Measurements from ENCODE around the gene OR2A14.
"Not testable (repeated sequence)": the region's sequence is repeated elsewhere in the genome, so short reads cannot be mapped to it uniquely, and the experiment has no call there.

Gene OR2A14

DNA sequence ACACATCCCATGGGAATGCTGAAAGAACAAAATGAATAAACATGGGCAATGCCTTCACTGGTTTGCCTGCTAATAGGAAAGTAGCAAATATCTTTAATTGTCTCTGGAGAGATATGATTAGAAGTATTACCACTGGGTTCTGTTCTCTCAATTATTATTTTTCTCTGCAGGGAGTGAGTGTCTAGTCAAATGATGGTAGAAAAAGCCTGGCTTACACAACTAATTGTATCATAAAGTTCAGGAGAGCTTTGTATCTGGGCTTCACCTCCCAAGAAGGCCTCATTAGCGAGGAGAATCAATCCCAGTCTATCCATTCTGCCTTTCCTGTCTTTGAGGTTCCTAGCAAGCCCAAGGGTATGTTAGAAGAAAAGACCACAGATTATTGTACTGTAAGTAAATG, at the start of gene OR2A14:
Gene OR2A14, plus strand, starts transcription at position 301 of the 400 bp plus-strand sequence. CDS start 5,937 bp downstream, outside the sequence.
- DNase-seq = no peak

DNA sequence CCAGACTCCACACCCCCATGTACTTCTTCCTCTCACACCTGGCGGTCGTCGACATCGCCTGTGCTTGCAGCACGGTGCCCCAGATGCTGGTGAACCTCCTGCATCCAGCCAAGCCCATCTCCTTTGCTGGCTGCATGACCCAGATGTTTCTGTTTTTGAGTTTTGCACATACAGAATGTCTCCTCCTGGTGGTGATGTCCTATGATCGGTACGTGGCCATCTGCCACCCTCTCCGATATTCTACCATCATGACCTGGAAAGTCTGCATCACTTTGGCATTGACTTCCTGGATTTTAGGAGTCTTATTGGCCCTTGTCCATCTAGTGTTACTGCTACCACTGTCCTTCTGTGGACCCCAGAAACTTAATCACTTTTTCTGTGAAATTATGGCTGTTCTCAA, 48.6 kb upstream of the OR2A14 start:
- DNase-seq = no peak

- DNase-seq = no peak
These were observed 37.0 kb upstream of the OR2A14 start, which contains the start of gene OR2A12 for GRCh38 chr7:144085978-144086377. TSS of gene OR2A12 (plus strand) at chr7:144086278. CDS start at chr7:144095108, 8,830 bp downstream.

- DNase-seq = no peak
These were observed 36.2 kb upstream of the OR2A14 start for GRCh38 chr7:144086730-144087129.

DNA sequence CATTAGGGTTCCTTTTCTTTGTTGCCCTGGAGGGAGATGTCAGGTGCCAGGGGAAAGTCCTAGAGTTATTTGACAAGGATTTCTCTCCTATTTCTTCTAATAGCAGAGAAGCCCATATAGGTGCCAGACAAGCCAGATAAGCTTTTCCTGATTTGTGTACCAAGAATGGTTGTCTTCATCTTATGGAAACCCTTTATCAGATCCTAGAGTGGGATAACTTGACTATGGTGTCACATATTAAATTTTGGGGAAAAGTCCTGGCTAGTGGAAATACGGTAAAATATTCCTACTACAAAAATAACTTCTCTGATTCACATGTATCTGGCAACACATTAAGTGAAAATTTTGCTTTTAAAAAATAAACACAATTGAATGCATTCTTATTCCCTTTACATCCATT, 35.7 kb upstream of the OR2A14 start:
- no peak for DNase-seq

DNA sequence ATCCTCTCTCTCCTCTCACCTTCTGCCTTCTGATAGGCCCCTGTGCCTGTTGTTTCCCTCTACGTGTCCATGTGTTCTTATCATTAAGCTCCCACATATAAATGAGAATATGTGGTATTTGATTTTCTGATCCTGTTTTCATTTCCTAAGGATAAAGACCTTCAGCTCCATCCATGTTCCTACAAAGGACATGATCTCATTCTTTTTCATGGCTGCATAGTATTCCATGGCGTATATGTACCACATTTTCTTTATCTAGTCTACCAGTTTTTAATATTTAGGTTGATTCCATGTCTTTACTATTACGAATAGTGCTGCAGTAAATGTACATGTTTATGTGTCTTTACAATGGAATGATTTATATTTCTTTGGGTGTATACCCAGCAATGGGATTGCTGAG, 32.3 kb upstream of the OR2A14 start:
- no peak for DNase-seq

DNA sequence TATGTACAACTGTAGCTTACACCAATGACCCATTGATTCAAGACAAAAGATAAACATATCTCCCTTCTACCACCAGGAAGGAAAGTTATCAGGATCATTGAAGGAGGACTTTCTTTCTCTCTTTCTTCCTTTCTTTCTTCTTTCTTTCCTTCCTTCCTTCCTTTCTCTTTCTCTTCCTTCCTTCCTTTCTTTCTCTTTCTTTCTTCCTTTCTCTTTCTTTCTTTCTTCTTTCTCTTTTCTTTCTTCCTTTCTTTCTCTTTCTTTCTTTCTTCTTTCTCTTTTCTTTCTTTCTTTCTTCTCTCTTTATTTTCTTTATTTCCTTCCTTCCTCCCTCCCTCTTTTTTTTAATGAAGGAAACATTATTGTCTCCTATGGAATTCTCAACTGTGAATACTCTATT, 24.2 kb upstream of the OR2A14 start:
- no peak for DNase-seq

- no peak for DNase-seq
These were observed 22.4 kb upstream of the OR2A14 start for GRCh38 chr7:144100607-144101006.

DNA sequence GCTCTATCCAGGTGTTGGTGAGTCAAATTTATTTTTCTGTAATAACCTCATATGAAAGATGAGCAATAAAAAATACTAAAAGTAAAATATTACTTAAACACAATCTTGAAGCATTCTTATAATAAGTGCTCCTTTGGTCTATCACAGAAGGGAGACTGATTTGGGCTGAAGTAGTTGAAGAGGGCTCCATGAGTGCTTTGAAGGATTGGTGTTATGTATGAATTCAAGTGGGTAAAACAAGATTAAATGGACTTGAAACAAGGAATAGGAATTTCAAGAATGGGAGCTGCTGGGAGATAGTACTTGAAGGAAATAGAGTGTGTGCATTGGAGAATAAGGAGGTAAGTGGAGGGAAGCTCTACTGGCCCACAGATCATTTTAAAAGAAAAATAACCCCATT, 20.9 kb upstream of the OR2A14 start:
- peak; percentile 91 for DNase-seq

DNA sequence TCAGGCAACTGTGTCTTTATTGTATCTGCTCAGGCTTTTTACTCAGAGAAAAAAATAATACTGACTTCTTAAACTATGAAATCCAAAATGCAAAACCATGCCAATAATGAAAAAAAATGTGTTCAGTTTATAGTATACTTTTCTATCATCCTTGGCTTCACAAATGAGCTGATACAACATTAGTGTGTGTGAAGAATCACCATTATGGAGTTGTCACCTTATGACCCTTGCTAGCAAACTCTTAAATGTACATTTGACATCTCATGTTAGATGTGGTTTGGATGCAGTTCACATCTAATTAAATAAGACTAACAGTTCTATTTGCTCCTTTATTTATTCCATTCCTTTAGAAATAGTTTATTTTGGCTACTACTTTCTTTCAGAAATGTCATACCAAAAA, 17.8 kb upstream of the OR2A14 start:
- no peak for DNase-seq

- DNase-seq = no peak
These were observed 13.7 kb upstream of the OR2A14 start, which contains the start of gene OR2A2 for GRCh38 chr7:144109283-144109682. TSS of gene OR2A2 (plus strand) at chr7:144109583. CDS start at chr7:144109583, 0 bp downstream.

DNA sequence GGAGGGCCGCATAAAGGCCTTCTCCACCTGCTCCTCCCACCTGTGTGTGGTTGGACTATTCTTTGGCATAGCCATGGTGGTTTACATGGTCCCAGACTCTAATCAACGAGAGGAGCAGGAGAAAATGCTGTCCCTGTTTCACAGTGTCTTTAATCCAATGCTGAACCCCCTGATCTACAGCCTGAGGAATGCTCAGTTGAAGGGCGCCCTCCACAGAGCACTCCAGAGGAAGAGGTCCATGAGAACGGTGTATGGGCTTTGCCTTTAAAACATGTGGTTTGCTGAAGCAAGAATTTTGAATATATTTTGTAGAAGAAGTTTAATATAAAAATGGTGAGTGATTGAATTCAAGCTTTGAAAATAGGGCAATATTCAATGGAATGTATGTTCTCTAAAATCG, 12.7 kb upstream of the OR2A14 start:
- DNase-seq = no peak

DNA sequence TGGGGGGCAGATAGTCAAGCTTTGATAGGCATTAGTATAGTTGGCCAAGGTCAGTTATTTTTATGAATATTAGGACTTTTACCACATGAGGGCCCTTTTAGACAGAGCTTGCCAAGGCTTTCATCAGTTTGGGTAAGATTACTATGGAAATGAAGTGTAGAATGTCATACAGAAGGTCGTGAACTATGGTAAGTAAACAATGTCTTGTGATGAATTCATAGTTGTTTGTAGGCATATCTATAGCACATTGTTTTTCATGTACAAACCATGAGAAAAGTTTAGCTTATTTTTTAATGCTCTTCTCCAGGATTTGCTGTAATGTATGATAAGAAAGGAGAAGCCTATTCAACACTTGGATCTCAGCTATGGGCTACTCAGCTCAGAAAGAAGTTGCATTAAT, 9.3 kb upstream of the OR2A14 start:
- no peak for DNase-seq

DNA sequence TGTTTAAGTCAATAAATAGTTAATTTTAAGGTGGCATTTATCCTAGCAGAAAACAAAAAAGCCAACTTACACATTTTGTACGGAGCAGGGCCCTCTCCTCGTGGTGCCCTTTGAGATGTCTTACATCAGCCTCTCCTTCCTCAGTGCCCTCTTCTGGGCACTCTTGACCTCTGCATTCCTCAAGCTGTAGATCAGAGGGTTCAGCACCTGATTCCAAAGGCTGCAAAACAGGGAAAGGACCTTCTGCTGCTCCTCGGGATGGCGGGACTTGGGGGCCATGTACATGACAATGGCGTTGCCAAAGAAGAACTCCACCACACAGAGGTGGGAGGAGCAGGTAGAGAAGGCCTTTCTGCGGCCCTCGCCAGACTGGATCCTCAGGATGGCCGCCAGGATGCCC, 4.6 kb upstream of the OR2A14 start:
- no peak for DNase-seq

DNA sequence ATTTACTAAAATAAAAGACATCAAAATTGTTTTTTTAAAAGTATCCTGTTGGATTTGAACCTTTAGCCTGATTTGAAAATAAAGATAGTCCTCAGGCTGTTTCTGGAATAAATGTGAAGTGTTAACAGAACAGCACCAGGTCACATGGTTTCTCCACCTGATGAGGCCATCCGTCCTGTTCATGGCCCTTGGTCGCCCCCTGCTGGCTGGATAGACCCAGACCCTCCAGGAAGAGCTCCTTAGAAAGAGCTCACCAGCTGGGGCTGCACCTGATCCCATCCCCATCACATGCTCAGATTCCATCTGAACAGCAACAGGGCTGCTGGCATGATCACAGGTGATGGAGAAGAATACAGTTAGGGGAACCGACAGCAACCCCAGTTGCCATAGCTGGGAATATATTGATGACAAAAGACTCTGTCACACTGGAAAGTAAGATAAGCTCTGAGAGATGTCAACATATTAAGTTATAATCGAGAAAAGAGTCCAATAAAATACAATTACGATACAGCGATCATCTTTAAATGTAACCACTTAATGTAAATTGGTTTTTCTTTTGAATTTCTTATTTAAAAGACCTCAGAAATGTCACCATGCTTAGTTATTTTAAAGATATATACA, 4.8 kb downstream of the OR2A14 start:
- peak; percentile 40 for DNase-seq

- not testable (repeated sequence) for DNase-seq
These were observed 6.6 kb downstream of the OR2A14 start for GRCh38 chr7:144129601-144130000.

DNA sequence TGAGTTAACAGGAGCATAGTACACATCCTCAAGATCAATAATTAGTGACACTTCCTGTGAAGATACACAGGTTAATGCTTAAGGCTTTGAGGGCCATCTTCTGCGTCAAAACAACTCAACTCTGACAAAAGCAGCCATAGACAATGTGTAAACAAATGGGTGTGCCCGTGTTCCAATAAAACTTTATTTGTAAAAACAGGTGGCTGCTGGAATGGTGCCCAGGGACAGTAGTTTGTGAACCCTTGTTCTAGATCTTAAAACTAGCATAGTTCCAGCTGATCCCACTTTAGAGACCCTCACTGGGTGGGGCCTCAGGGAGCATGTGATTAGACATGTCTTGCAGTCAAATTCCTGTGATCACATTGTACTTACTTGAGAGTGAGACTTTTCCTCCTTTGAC, 7.8 kb downstream of the OR2A14 start:
- no peak for DNase-seq

DNA sequence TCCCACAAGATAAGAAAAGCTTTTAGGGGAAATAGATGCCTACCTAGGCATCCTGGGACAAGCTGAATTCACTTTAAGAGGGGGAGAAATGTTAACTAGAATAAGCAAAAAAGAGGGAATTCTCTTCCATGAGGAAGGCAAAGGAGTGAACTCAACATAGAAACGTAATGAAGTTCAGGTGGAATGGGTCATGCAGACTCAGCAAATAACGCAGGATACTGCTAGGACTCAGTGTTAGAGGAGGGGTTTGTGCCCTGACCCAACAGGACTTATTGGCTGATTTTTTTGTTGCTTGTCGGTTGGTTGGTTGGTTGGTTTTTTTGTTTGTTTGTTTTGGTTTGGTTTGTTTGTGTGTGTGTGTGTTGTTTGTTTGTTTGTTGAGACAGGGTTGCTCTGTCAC, 9.3 kb downstream of the OR2A14 start:
- DNase-seq = no peak

DNA sequence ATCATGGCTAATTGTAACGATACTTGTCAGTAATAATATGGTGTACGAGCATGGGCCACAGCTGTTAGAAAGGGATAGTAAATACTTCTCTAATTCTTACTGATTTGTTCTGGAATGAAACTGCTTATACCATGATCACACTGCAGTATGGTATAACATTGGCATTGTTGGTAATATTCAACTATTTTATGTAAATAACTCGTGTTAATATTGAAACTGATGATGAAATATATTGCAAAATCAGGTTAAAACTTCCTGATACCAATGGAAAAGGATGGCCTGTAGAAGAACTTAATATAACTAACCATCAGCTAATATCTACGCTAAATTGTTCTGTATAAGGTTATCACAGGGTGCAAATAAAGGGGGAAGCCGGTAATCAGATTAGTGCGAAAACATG, 10.3 kb downstream of the OR2A14 start:
- no peak for DNase-seq

DNA sequence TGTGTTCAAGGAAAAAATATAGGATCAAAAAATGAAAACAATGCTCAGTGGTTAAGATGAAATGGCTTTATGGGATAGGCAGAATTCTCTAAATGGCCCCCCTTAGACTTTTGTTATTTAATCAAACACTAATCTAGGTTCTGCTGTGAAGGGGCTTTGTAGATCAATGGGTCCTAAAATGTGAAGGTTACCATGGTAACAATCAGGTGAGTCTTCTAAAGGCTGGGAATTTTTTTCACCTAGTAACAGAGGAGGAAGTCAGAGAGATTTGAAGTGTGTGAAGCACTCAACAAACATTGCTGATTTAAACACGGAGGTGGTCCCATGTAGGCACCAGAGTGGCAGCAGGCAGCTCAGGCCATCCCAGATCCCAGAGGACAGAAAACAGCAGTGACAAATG, 11.1 kb downstream of the OR2A14 start:
- no peak for DNase-seq

DNA sequence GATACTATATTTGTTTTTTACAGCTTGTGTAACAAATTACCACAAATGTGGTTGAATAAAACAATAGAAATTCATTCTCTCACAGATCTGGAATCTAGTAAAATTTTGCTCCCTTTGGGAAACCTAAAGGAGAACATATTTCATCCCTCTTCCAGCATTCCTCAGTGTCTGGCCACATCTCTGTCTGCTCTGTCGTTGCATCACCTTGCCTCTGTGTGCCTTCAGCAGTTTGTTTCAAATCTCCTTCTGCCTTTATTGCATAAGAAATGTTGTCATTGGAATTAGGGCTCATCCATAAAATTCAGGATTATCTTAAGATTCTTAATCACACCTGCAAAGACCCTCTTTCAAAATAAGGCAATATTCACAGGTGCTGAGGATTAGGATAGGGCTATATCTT, 14.5 kb downstream of the OR2A14 start:
- DNase-seq = no peak

DNA sequence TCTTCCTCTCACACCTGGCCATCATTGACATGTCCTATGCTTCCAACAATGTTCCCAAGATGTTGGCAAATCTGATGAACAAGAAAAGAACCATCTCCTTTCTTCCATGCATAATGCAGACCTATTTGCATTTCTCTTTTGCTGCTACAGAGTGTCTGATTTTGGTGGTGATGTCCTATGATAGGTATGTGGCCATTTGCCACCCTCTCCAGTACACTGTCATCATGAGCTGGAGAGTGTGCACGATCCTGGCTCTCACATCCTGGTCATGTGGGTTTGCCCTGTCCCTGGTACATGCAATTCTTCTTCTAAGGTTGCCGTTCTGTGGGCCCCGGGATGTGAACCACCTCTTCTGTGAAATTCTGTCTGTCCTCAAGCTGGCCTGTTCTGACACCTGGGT, 19.2 kb downstream of the OR2A14 start:
- no peak for DNase-seq

- no peak for DNase-seq
These were observed 21.4 kb downstream of the OR2A14 start for GRCh38 chr7:144144426-144144825.

- DNase-seq = no peak
These were observed 25.4 kb downstream of the OR2A14 start for GRCh38 chr7:144148224-144148827.

DNA sequence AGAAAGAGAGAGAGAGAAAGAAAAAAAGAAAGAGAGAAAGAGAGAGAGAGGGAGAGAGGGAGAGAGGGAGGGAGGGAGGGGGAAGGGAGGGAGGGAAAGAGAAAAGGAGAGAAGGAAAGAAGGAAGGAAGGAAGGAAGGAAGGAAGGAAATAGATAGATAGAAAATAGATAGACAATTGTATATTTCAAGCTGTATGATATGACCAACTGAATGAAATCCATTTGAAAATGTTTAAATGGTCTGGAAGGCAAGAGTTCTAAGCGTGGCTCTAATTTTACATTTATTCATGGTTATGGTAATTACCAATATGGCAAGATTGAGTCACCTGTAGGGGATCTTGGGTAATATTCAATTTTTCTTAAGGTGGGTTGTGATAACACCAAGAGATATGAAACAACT, 35.9 kb downstream of the OR2A14 start:
- no peak for DNase-seq
